GM10266 (cell line): ENCODE results near the gene GCSH.

Source experiments
- DNase-seq: peaks from one replicate; pipeline ENCODE4 v3.0.0; 2012; ENCODE audit errors: extremely low spot score
- TF ChIP-seq, protein P1 (sequence below): IDR thresholded peaks from 2 replicates; pipeline ENCODE4 v1.5.1; 2012; ENCODE audit warnings: mild to moderate bottlenecking, low read depth; ENCODE audit not compliant: control insufficient read depth, insufficient read depth; ENCODE audit errors: missing control alignments

Gene GCSH

DNA sequence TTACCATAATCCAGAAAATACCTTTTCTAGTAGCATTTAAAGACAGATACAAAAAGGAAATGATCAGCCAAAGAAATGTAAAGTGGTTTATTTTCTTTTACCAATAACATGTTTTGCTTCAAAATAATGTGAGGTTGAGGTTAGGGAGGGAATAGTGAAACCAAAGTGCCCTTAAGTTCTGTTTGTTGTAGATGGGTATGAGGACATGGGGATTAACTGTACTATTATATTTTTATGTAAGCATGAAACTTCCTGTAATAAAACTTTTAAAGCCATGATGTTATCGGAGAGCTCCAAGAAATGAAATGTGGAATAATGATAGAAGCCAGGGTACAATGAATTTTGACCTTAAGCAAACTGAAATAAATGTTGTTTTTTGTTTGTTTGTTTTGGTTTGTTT, 29.0 kb downstream of the GCSH start:
- TF ChIP-seq, protein P1, sequence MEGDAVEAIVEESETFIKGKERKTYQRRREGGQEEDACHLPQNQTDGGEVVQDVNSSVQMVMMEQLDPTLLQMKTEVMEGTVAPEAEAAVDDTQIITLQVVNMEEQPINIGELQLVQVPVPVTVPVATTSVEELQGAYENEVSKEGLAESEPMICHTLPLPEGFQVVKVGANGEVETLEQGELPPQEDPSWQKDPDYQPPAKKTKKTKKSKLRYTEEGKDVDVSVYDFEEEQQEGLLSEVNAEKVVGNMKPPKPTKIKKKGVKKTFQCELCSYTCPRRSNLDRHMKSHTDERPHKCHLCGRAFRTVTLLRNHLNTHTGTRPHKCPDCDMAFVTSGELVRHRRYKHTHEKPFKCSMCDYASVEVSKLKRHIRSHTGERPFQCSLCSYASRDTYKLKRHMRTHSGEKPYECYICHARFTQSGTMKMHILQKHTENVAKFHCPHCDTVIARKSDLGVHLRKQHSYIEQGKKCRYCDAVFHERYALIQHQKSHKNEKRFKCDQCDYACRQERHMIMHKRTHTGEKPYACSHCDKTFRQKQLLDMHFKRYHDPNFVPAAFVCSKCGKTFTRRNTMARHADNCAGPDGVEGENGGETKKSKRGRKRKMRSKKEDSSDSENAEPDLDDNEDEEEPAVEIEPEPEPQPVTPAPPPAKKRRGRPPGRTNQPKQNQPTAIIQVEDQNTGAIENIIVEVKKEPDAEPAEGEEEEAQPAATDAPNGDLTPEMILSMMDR = no peak
- no peak for DNase-seq

DNA sequence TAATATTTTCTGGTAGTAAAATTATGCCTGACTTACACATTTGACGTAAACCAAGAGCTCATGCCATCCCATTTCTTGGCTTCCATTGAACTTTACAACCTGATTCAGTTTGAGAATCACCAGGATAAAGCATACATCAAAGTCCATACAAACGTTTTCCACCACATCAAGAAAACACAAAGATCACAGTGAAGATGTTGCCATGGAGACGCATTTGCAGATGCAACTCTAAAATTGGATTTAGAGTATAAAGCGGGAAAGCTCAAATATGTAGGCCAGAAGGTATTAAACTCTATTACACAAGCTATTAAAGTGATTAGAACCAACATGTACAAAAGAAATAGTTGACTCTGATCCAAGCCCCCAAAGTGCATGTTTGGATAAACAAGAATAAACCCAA, 29.5 kb downstream of the GCSH start:
- no peak for DNase-seq
- TF ChIP-seq, protein P1 = no peak

- TF ChIP-seq, protein P1 = no peak
- no peak for DNase-seq
Measured at GRCh38 chr16:81061871-81062608, 34.2 kb downstream of the GCSH start.

DNA sequence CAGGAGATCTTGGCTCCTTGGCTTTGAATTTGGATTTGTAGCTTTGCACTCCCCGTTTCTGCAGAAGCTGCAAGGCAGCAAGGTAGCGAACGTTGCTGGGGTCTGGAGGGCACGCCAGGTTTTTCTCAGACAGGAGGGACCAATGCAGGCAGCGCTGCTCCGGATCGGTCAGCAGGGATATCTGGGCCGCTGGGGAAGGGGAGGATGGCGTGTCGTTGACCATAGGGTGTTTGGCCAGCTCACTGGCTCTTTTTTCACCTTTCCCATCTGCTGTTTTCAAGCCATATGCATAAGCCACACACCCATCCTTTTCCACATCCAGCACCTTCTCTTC, 34.9 kb downstream of the GCSH start:
- TF ChIP-seq, protein P1 = no peak
- no peak for DNase-seq

DNA sequence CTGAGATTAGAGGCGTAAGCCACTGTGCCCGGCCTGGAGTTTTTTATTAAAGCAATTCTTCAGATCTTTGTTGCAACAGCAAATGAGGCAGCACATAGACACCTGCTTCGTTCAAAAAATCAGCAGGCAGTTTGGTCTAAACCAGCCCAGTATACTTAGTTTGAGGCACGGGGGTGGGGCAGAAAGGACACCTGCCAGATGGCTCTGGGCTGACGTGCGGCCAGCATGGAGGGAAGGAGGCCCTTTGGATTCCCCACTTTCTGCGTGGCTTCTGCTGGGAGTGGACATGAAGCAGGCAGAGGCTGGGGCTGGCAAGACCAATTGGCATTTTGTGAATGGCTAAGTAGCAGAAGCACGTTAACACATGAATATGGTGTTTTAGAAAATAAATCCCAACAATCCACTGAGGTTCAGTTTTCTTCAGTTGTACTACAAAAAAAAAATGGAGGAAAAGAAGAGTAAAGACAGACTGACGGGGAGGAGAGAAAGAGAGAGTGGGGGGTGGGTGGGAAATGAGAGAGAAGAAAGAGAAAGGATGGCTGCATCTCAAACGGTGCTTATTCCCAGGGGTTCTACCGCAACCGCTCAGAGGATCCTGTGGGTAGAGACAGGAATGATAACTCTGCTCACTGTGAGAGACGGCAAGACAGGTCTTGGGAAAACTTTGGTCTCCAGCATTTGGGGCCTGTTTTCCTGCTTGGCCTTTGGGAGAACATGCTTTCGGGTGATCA, 35.5 kb downstream of the GCSH start:
- TF ChIP-seq, protein P1 = no peak
- no peak for DNase-seq

- TF ChIP-seq, protein P1 = no peak
- DNase-seq = no peak
Measured at GRCh38 chr16:81053761-81054160, 42.4 kb downstream of the GCSH start.

- no peak for DNase-seq
- TF ChIP-seq, protein P1 = no peak
Measured at GRCh38 chr16:81042821-81043220, 53.4 kb downstream of the GCSH start.
